Endothelial cell of umbilical vein (primary cell): ENCODE results near the gene HSD17B4. TPM values are rescaled to one million over a fixed set of nuclear protein-coding genes. Genes with fewer than 3 reads are reported as not detected.

Experiments used
- BruUV-seq: library from RNA; stranded (reverse); fragments of 400-500 nt; replicated peaks from 2 replicates; lab custom pipeline; 2021; lab: Mats Ljungman, UMichigan
- CTCF ChIA-PET: fragments of 300-600, 350-600 bp; sonication (Branson Sonifier 250); formaldehyde crosslinking; loops from one replicate; lab custom pipeline; 2021; ENCODE audit warnings: antibody characterized with exemption, inconsistent platforms; lab: Charles Lee
- POLR2A ChIA-PET: fragments of 300-600, 350-600 bp; sonication (Branson Sonifier 250); formaldehyde crosslinking; loops from one replicate; lab custom pipeline; 2021; ENCODE audit warnings: antibody characterized with exemption, inconsistent platforms; lab: Charles Lee
- DNase-seq: peaks from one replicate; pipeline ENCODE4 v3.0.0-alpha.2; 2011; ENCODE audit warnings: low read depth, low spot score
- FAIRE-seq: peaks from 2 replicates; lab custom pipeline; 2011; peaks lifted over from hg19 to GRCh38; lab: Jason Lieb, UNC
- H2AFZ ChIP-seq: 2 replicates; pipeline ENCODE4 v1.6.0; 2012; ENCODE audit warnings: low read depth, low read length, control low read depth, inconsistent platforms
- H3K27ac ChIP-seq: 2 replicates; pipeline ENCODE4 v1.5.1; 2011; ENCODE audit warnings: low read depth, mild to moderate bottlenecking, control low read depth, low read length, moderate library complexity; ENCODE audit not compliant: insufficient read depth
- H3K27me3 ChIP-seq, 2 experiments: 2 replicates each; pipeline versions ENCODE4 v1.6.0 to v1.6.1; 2011; ENCODE audit warnings: low read length in 2 of 2, mixed read lengths in 1 of 2; ENCODE audit not compliant: control insufficient read depth in 2 of 2, insufficient read depth in 2 of 2
- H3K36me3 ChIP-seq, 2 experiments: 2 replicates in 1 of 2; 3 replicates in 1 of 2; pipeline ENCODE4 v1.5.1; 2011; ENCODE audit warnings: low read length in 2 of 2, mild to moderate bottlenecking in 1 of 2, moderate library complexity in 1 of 2; ENCODE audit not compliant: control insufficient read depth in 2 of 2, insufficient read depth in 2 of 2; ENCODE audit errors: extremely low read depth in 1 of 2
- H3K4me1 ChIP-seq: 3 replicates; pipeline ENCODE4 v1.5.1; 2011; ENCODE audit warnings: mild to moderate bottlenecking, low read length; ENCODE audit not compliant: control insufficient read depth, insufficient read depth; ENCODE audit errors: extremely low read depth
- H3K4me2 ChIP-seq: 2 replicates; pipeline ENCODE4 v1.6.1; 2011; ENCODE audit warnings: low read length, control low read depth, mixed read lengths; ENCODE audit not compliant: insufficient read depth
- H3K4me3 ChIP-seq, 3 experiments: fragments of 200-600 bp in 1 of 3; sonication (generic), shearing (Covaris generic) in 1 of 3; replicated peaks in 1 of 3; 2 replicates each; pipeline ENCODE4 v1.5.1; 2011 to 2016; ENCODE audit warnings: control low read depth in 3 of 3, low read length in 3 of 3, mild to moderate bottlenecking in 2 of 3, inconsistent platforms in 1 of 3, low read depth in 1 of 3, moderate library complexity in 1 of 3; ENCODE audit not compliant: insufficient read depth in 1 of 3
- H3K79me2 ChIP-seq: 2 replicates; pipeline ENCODE4 v1.6.0; 2012; ENCODE audit warnings: low read length, inconsistent platforms; ENCODE audit not compliant: control insufficient read depth, insufficient read depth
- H3K9ac ChIP-seq: replicated peaks from 2 replicates; pipeline ENCODE3; 2011; ENCODE audit warnings: low read length, control low read depth; ENCODE audit not compliant: insufficient read depth; ENCODE audit errors: extremely low read depth
- H3K9me1 ChIP-seq: replicated peaks from 3 replicates; pipeline ENCODE4 v1.6.0; 2011; ENCODE audit warnings: mild to moderate bottlenecking, low read length; ENCODE audit not compliant: control insufficient read depth, insufficient read depth; ENCODE audit errors: extremely low read depth
- H3K9me3 ChIP-seq: replicated peaks from 2 replicates; pipeline ENCODE4 v1.5.1; 2012; ENCODE audit warnings: low read length, inconsistent platforms; ENCODE audit not compliant: control insufficient read depth, insufficient read depth
- H4K20me1 ChIP-seq: replicated peaks from 2 replicates; pipeline ENCODE3; 2011; ENCODE audit warnings: mild to moderate bottlenecking, low read length; ENCODE audit not compliant: control insufficient read depth, insufficient read depth; ENCODE audit errors: extremely low read depth
- CTCF ChIP-seq, 2 donors: IDR thresholded peaks; 1 replicate in 1 of 2; 2 replicates in 1 of 2; pipeline ENCODE4 v1.5.1; 2011; ENCODE audit warnings: low read length in 2 of 2, mild to moderate bottlenecking in 2 of 2, moderate library complexity in 2 of 2, control low read depth in 1 of 2, inconsistent platforms in 1 of 2, low read depth in 1 of 2; ENCODE audit not compliant: insufficient read depth in 1 of 2; ENCODE audit errors: extremely low read depth in 1 of 2
- EZH2 ChIP-seq: IDR thresholded peaks from 2 replicates; pipeline ENCODE4 v1.6.1; 2012; ENCODE audit warnings: borderline replicate concordance, low read depth, mild to moderate bottlenecking, moderate library complexity, low read length, inconsistent platforms; ENCODE audit not compliant: severe bottlenecking
- FOS ChIP-seq: IDR thresholded peaks from 2 replicates; pipeline ENCODE4 v1.6.1; 2011; ENCODE audit warnings: mild to moderate bottlenecking, low read length, moderate library complexity, borderline replicate concordance; ENCODE audit not compliant: insufficient read depth
- GATA2 ChIP-seq: IDR thresholded peaks from 2 replicates; pipeline ENCODE4 v1.7.0; 2011; ENCODE audit warnings: low read depth, mild to moderate bottlenecking, moderate library complexity, mixed read lengths, low read length; ENCODE audit not compliant: insufficient read length, insufficient read depth
- JUN ChIP-seq: IDR thresholded peaks from 2 replicates; pipeline ENCODE4 v1.6.1; 2011; ENCODE audit warnings: borderline replicate concordance, low read depth; ENCODE audit not compliant: insufficient read length, insufficient read depth
- MAX ChIP-seq: IDR thresholded peaks from 2 replicates; pipeline ENCODE4 v1.6.1; 2011; ENCODE audit not compliant: insufficient read depth, insufficient read length
- MYC ChIP-seq: IDR thresholded peaks from one replicate; pipeline ENCODE4 v1.6.1; 2011; ENCODE audit warnings: mild to moderate bottlenecking, low read depth, low read length
- POLR2A ChIP-seq: IDR thresholded peaks from 2 replicates; pipeline ENCODE4 v1.6.1; 2012; ENCODE audit warnings: low read depth, mild to moderate bottlenecking, control low read depth, low read length
- POLR2AphosphoS5 ChIP-seq: IDR thresholded peaks from 2 replicates; pipeline ENCODE4 v1.6.1; 2012; ENCODE audit warnings: low read depth, mild to moderate bottlenecking, control low read depth, low read length, moderate library complexity; ENCODE audit not compliant: insufficient read depth
- dilution Hi-C: fragments of 300-500 bp; cut with MboI; formaldehyde crosslinking; loops from one replicate; pipeline ENCODE4 v1.15.0; 2019; ENCODE audit warnings: low sequenced_read_pairs; ENCODE audit not compliant: extremely low pct_ligation_motif_present
- intact Hi-C: fragments of 100-400 bp; cut with micrococcal nuclease; formaldehyde crosslinking; loops from one replicate; pipeline ENCODE4 v1.10.0; 2022
- polyA plus RNA-seq, 4 experiments: library from polyadenylated mRNA; depleted of rRNA in 3 of 4; stranded (reverse) in 3 of 4; unstranded in 1 of 4; fragments of >200 nt; gene quantifications; 2 replicates each; pipeline versions ENCODE4 v1.2.1 to v1.2.3, GENCODE V29; 2011 to 2012; ENCODE audit warnings: missing spikeins in 1 of 4
- total RNA-seq: library from RNA; stranded (reverse); gene quantifications from 2 replicates; pipeline ENCODE4 v1.2.3, GENCODE V29; 2021

Gene HSD17B4
- total and polyA plus RNA-seq, 2 donors (not counting 3 experiments of a cell fraction or from before 2014, with no cell fraction given) = 91.4 to 124 TPM

GRCh38 chr5:119578937-119579336, 126.6 kb downstream of the HSD17B4 start:
- peak; percentile 12 for FAIRE-seq
- peak; percentile 25 for DNase-seq
- Histone ChIP-seq H3K4me1 (no peaks in the 10 kb centered on the region), H3K9me3 (no peaks in the 10 kb centered on the region), H3K79me2 (no peaks in the 10 kb centered on the region), H3K4me2 (no peak overlapping the region), H3K27ac (no peak overlapping the region), H3K9ac (no peak overlapping the region), H3K4me3 (no peak overlapping the region), H2AFZ (no peak overlapping the region), H3K36me3 (no peaks in the 10 kb centered on the region), H3K27me3 (no peaks in the 10 kb centered on the region), H4K20me1 (no peaks in the 10 kb centered on the region), H3K9me1 (no peaks in the 10 kb centered on the region)
- CTCF ChIA-PET = interaction anchor here (0.6 to 1.0 kb wide), 3 partner anchors 108 to 1225 kb away, joined by 3 to 7 read pairs (median 3); no protein-coding TSS in a partner anchor
- POLR2A ChIA-PET = no interaction called here
- intact Hi-C loops = no loop called here
- no peak for TF ChIP-seq FOS
- peak; percentile 15 to 19 for TF ChIP-seq CTCF (IDR thresholded peaks at IDR 0.05; ENCODE audit: extremely low read depth in 1 of 2, insufficient read depth in 1 of 2, low read depth in 1 of 2, low read length in 2 of 2)
- no TSS peak for BruUV-seq
- dilution Hi-C loops = no loop called here

- H3K4me1 ChIP-seq = no peaks in the 10 kb centered on the region
- H3K36me3 ChIP-seq = no peaks in the 10 kb centered on the region
- H4K20me1 ChIP-seq = no peaks in the 10 kb centered on the region
- H3K79me2 ChIP-seq = no peaks in the 10 kb centered on the region
- no peak overlapping the region for H3K9ac ChIP-seq
- H2AFZ ChIP-seq = no peak overlapping the region
- BruUV-seq = no TSS peak
- ChIA-PET CTCF (no interaction called here), POLR2A (no interaction called here)
- DNase-seq (no peak), FAIRE-seq (no peak)
- H3K9me3 ChIP-seq = no peaks in the 10 kb centered on the region
- intact Hi-C loops (no loop called here), dilution Hi-C loops (no loop called here)
- no peak overlapping the region for H3K4me3 ChIP-seq
- H3K27ac ChIP-seq = no peak overlapping the region
- H3K4me2 ChIP-seq = no peak overlapping the region
- TF ChIP-seq CTCF (IDR thresholded peaks at IDR 0.05; ENCODE audit: extremely low read depth in 1 of 2, insufficient read depth in 1 of 2, low read depth in 1 of 2, low read length in 2 of 2) (no peak), MAX (no peak), JUN (no peak), EZH2 (no peak), POLR2A (no peak), FOS (no peak), MYC (no peak), GATA2 (no peak), POLR2AphosphoS5 (no peak)
- H3K9me1 ChIP-seq = no peaks in the 10 kb centered on the region
- H3K27me3 ChIP-seq = no peaks in the 10 kb centered on the region
These were observed 130.7 kb downstream of the HSD17B4 start for GRCh38 chr5:119582987-119583386.
